22Rv1 (cell line): Measurements from ENCODE around the gene COL5A1.

Source experiments
- H3K27ac ChIP-seq: fragments of 450-650 bp; 2 replicates; pipeline ENCODE4 v1.5.1; 2017
- CTCF ChIP-seq: fragments of 450-650 bp; IDR thresholded peaks from 2 replicates; pipeline ENCODE4 v1.5.1; 2017; ENCODE audit warnings: mild to moderate bottlenecking
- ZFX ChIP-seq: fragments of 450-650 bp; IDR thresholded peaks from 2 replicates; pipeline ENCODE4 v1.6.1; 2017; ENCODE audit warnings: antibody characterized with exemption, borderline replicate concordance

Gene COL5A1

GRCh38 chr9:134648701-134649530 lies 7.3 kb downstream of the COL5A1 start:
- no peak for TF ChIP-seq CTCF
- H3K27ac ChIP-seq = no peak overlapping the region

DNA sequence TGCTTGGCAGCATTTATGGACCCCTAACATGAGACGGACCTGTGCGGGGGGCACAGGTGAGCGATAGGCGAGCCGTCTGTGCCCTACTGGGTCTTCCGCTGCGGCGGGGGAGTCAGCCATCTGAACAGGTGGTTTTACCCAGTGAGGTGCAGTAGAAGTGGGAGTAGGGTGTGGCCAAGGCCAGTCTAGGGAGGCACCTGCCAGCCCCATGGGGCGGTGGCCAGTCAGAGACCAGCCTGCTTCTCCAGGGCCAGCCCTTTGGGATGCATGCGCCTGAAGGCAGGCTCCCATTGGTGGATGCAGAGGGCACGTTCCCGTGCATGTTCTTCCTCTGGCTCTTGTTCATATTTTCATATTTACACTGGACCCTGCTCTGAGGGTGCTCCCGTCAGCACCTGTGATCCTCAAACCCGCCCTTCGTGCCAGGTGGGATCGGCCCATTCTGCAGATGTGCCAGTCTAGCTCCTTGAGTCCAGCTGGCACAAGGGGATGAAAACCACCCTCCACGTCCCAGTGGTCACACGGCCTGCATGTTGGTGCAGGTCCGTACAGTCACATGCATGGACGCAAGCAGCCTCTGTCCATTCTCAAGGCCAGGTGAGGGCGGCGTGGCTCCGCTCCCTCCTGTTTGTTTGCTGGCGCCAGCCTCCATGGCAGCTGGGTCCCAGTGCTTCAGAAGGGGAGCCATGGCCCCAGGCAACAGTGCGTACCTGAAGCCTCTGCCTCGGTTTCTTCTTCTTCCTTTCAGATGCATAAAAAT lies 9.0 kb downstream of the COL5A1 start:
- TF ChIP-seq CTCF (no peak), ZFX (no peak)
- H3K27ac ChIP-seq = no peak overlapping the region

GRCh38 chr9:134651226-134651905 lies 9.8 kb downstream of the COL5A1 start:
- H3K27ac ChIP-seq = no peak overlapping the region
- no peak for TF ChIP-seq CTCF

DNA sequence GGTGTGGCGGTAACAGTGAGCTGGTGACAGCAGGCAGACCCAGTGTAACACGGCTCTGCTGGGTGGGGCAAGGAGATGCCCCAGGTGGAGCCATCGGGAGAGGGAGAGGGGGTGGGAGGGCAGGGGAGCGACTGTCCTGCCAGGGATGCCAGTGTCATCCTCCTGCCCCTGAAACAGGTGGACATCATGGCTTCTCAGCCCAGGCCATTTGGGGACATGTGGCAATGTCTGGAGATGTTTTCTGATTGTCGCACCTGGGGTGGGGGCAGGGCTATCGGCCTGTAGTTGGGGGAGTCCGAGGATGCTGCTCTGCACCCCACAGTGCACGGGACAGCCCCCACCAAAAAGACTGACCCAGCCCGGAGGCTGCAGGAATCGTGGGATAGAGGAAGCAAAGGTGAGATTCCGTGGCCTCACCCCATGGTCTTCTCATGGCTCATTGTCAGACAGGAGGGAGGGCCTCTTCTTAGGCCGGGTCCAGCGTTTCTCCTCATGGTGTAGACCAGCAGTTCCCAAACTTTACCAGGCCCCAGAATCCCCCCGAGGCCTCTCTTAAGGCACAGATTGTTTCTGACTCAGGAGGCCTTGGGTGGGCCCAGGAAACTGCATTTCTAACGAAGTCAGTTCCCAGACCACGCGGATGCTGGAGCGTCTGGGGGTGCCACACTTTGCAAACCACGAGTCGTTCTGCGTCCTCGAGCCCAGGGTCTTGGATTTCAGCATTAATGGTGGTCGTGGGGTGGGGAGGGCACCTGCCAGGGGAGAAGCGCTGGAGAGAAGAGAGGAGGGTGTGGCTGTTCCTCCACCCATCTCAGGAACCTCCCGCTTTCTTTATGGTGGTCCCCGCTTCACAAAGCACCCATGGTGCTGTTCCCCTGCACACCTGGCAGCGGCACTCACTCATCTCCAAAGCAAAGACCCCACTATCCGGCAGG lies 11.0 kb downstream of the COL5A1 start:
- no peak overlapping the region for H3K27ac ChIP-seq
- no peak for TF ChIP-seq CTCF

GRCh38 chr9:134653259-134654009 lies 11.8 kb downstream of the COL5A1 start:
- TF ChIP-seq CTCF (no peak), ZFX (no peak)
- no peak overlapping the region for H3K27ac ChIP-seq

DNA sequence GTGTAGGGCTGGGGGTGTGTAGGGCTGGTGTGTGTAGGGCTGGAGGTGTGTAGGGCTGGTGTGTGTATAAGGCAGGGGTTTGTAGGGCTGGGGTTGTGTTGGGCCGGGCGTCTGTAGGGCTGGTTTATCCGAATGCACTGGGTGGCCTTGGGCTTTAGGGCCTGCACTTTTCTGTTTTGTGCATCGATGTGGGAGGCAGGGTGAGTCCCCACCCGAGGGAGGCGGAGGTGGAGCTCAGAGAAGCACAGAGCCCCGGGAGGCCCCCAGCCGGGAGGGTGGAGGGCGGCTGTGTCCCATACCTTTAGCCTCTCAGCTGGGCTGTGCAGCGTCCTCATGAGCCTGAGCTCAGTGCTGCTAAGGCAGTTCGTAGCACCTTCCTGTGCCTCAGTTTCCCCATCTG lies 13.5 kb downstream of the COL5A1 start:
- TF ChIP-seq ZFX (no peak), CTCF (no peak)
- H3K27ac ChIP-seq = no peak overlapping the region
